GM12891 (cell line): ENCODE data around the gene CNOT6L.

ENCODE experiments used
- PAX5 ChIP-seq: IDR thresholded peaks from 2 replicates; pipeline ENCODE4 v1.6.1; 2011; ENCODE audit warnings: low read length, moderate library complexity, mild to moderate bottlenecking; ENCODE audit not compliant: insufficient read depth, severe bottlenecking
- POLR2A ChIP-seq: IDR thresholded peaks from 2 replicates; pipeline ENCODE4 v1.6.1; 2011; ENCODE audit warnings: low read depth, low read length, control low read depth
- POLR2AphosphoS5 ChIP-seq: IDR thresholded peaks from 2 replicates; pipeline ENCODE4 v1.6.1; 2011; ENCODE audit warnings: low read depth, low read length, control low read depth
- POU2F2 ChIP-seq: IDR thresholded peaks from 2 replicates; pipeline ENCODE4 v1.6.1; 2011; ENCODE audit warnings: low read depth, mild to moderate bottlenecking, control low read depth, low read length, moderate library complexity
- SPI1 ChIP-seq: IDR thresholded peaks from 2 replicates; pipeline ENCODE4 v1.6.1; 2011; ENCODE audit warnings: low read depth, low read length, control low read depth
- TAF1 ChIP-seq: IDR thresholded peaks from 2 replicates; pipeline ENCODE4 v1.6.1; 2011; ENCODE audit warnings: low read depth, low read length, control low read depth

GRCh38 chr4:77745792-77746191 lies 73.4 kb downstream of the CNOT6L start:
- no peak for TF ChIP-seq POLR2AphosphoS5
- no peak for TF ChIP-seq POLR2A
- TF ChIP-seq TAF1, result no peak
- TF ChIP-seq POU2F2, result no peak
- TF ChIP-seq PAX5, result no peak
- TF ChIP-seq SPI1, result no peak
